ENCODE measurements around the gene UNKL.

UNKL gene, protein sequence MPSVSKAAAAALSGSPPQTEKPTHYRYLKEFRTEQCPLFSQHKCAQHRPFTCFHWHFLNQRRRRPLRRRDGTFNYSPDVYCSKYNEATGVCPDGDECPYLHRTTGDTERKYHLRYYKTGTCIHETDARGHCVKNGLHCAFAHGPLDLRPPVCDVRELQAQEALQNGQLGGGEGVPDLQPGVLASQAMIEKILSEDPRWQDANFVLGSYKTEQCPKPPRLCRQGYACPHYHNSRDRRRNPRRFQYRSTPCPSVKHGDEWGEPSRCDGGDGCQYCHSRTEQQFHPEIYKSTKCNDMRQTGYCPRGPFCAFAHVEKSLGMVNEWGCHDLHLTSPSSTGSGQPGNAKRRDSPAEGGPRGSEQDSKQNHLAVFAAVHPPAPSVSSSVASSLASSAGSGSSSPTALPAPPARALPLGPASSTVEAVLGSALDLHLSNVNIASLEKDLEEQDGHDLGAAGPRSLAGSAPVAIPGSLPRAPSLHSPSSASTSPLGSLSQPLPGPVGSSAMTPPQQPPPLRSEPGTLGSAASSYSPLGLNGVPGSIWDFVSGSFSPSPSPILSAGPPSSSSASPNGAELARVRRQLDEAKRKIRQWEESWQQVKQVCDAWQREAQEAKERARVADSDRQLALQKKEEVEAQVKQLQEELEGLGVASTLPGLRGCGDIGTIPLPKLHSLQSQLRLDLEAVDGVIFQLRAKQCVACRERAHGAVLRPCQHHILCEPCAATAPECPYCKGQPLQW

GRCh38 chr16:1414532-1415260 lies at the start of gene UNKL:
UNKL (minus strand) TSS chr16:1414704; CDS start chr16:1414691, 13 bp downstream.
- peak; percentile 57 to 65 for DNase-seq (ENCODE audit: low read depth in 2 of 2, low spot score in 1 of 2)

DNA sequence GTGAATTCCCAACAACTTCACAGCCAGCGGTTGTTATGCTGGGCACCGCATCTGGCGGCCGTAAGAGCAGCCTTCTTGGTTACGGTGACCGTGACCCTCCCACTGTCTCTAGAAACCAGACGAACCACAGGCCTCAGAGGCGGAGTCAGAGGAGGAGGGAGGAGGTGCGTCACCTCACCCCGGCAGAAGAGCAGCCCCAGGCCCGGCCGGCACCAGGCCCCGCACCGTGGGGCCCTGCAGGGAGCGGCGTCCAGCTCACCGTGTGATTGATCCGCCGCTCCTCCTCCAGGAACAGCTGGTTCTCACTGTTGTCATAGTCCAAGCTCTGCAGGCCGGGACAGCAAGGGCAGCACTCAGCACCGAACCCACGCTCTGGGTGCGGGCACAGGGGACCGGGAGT lies 46.6 kb upstream of the UNKL start:
- DNase-seq (ENCODE audit: low read depth in 2 of 2, low spot score in 1 of 2) = no peak

GRCh38 chr16:1460602-1461138 lies 46.2 kb upstream of the UNKL start:
- DNase-seq (ENCODE audit: low read depth in 2 of 2, low spot score in 1 of 2) = no peak

GRCh38 chr16:1459967-1460366 lies 45.5 kb upstream of the UNKL start:
- DNase-seq (ENCODE audit: low read depth in 2 of 2, low spot score in 1 of 2) = no peak

- no peak for DNase-seq (ENCODE audit: low read depth in 2 of 2, low spot score in 1 of 2)
Observed at GRCh38 chr16:1458977-1459341, 44.5 kb upstream of the UNKL start.

- no peak for DNase-seq (ENCODE audit: low read depth in 2 of 2, low spot score in 1 of 2)
Observed at GRCh38 chr16:1458336-1458976, 44.0 kb upstream of the UNKL start.

DNA sequence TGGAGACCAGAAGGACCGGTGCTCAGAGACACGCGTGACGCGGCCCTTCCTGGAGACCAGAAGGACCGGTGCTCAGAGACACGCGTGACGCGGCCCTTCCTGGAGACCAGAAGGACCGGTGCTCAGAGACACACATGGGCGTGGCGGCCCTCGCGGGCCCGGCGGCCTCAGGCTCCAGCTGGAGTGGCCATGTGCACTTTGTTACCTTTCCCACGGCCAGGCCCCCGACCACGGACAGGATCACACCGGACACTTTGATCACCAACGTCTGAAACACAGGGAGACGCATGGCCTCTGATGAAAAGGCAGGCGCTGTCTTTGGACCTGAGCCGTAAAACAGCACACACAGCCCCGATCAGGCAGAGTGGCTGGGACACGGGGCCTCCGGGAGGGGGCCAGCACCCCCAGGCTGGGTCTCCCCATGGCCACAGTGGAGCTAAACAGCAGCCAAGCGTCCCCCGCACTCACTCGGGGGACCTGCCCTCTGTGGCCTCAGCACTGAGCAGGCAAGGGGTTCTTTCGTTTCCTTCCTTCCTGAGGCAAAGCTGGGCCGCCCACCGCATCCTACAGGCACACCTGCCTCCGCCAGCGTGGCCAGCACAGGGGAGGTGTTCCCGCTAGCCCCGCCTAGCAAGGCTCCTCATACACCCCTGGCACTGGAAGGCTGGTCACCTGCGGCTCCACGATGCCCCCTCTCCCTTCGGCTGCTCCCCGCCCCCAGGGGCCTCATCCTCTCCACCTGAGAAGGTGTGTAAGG lies 43.2 kb upstream of the UNKL start:
- no peak for DNase-seq (ENCODE audit: low read depth in 2 of 2, low spot score in 1 of 2)

GRCh38 chr16:1456951-1457350 lies 42.4 kb upstream of the UNKL start:
- DNase-seq (ENCODE audit: low read depth in 2 of 2, low spot score in 1 of 2) = no peak

GRCh38 chr16:1455190-1456171 lies 41.0 kb upstream of the UNKL start:
- no peak for DNase-seq (ENCODE audit: low read depth in 2 of 2, low spot score in 1 of 2)

GRCh38 chr16:1454561-1454960 lies 40.1 kb upstream of the UNKL start:
- DNase-seq (ENCODE audit: low read depth in 2 of 2, low spot score in 1 of 2) = no peak

GRCh38 chr16:1453316-1453715 lies 38.8 kb upstream of the UNKL start:
- no peak for DNase-seq (ENCODE audit: low read depth in 2 of 2, low spot score in 1 of 2)

GRCh38 chr16:1452530-1452929 lies 38.0 kb upstream of the UNKL start:
- no peak for DNase-seq (ENCODE audit: low read depth in 2 of 2, low spot score in 1 of 2)

GRCh38 chr16:1451702-1452392 lies 37.3 kb upstream of the UNKL start:
- DNase-seq (ENCODE audit: low read depth in 2 of 2, low spot score in 1 of 2) = no peak

DNA sequence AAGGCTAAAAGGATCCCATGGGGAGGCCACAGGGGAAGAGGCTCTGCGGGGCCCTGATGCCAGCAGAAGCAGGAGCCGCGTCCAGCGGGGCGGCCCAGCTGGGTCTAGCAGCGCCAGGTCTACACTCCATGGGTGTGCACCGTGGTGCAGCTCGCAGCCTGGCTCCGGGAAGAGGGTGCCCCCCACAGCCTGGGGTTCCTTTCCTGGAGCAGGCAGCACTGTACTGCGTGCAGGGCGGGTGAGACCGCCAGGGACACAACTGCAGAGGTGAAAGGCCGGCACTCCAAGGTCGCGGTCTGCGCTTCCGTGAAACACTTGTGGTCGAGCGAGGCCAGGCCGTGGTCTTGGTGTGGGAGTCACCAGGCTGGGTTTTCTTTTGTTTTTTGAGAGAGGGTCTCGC lies 36.3 kb upstream of the UNKL start:
- no peak for DNase-seq (ENCODE audit: low read depth in 2 of 2, low spot score in 1 of 2)

GRCh38 chr16:1450218-1450617 lies 35.7 kb upstream of the UNKL start:
- DNase-seq (ENCODE audit: low read depth in 2 of 2, low spot score in 1 of 2) = no peak

- no peak for DNase-seq (ENCODE audit: low read depth in 2 of 2, low spot score in 1 of 2)
Observed at GRCh38 chr16:1449201-1449788, 34.8 kb upstream of the UNKL start.

DNA sequence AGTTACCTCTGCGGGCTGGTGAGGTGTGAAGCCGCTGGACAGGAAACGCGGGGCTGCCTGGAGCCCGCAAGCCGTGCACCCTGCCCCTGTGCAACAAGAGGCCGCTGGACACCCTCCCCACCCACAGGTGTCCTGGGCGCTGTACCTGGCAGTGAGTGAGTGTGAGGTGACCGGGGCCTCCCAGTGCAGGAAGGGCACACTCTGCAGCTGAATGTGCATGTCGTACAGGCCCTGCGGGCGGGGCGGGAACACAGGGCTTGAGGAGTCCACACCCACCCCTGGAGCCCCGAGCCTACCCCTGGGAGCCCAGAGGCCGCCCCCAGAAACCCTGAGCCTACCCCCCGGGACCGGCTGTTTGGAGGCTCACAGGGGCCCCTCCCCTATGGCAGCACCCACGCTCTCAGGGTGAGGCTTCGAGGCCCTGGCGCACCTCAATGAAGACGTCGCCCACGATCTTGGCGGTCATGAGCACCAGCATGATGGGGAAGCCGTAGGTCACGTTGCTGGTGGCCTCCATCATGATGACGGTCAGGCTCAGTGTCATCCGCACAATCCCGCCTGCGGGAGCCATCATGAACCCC lies 34.1 kb upstream of the UNKL start:
- DNase-seq (ENCODE audit: low read depth in 2 of 2, low spot score in 1 of 2) = no peak

DNA sequence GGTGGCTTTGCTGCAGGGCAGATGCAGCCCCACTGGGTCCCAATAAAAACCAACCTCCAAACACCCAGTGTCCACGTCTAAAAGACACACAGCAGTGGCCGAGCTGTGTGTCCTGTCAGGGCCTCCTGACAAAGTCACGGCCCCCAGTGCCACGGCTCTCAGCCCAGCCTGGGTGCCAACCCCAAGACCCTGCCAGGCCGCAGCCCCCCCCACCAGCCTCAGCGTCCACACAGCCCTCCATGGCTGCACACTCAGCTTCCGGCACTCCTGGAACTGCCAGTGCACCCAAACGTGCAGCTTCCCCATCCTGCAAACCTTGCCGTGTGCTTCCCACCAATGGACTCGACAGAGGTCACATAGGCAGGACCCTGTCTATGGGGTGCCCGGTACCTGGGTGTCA lies 33.5 kb upstream of the UNKL start:
- no peak for DNase-seq (ENCODE audit: low read depth in 2 of 2, low spot score in 1 of 2)

All from stimulated activated CD8-positive, alpha-beta memory T cell treated with anti-CD3 and anti-CD28 coated beads, Interleukin-4, amount 100 ng/mL, for 4 hours (primary cell).